CD14-positive monocyte (primary cell): ENCODE results near the gene UFSP2. TPM values are rescaled to one million over a fixed set of nuclear protein-coding genes. Genes with fewer than 3 reads are reported as not detected.

Experiments
- DNase-seq, 3 donors: peaks; one replicate each; pipeline ENCODE4 v3.0.0-alpha.2; 2011 to 2022
- H2AFZ ChIP-seq: 2 replicates; pipeline ENCODE4 v1.6.0; 2012; ENCODE audit warnings: mild to moderate bottlenecking, low read depth, low read length, inconsistent platforms; ENCODE audit not compliant: insufficient read depth, poor library complexity, severe bottlenecking
- H3K27ac ChIP-seq, 2 donors: 1 replicate in 1 of 2; 2 replicates in 1 of 2; pipeline ENCODE4 v1.5.1; 2012 to 2013; ENCODE audit warnings: low read length in 2 of 2, control low read depth in 1 of 2, inconsistent platforms in 1 of 2, low read depth in 1 of 2, mild to moderate bottlenecking in 1 of 2
- H3K27me3 ChIP-seq, 2 donors: one replicate each; pipeline versions ENCODE4 v1.6.0 to v1.6.1; 2011 to 2013; ENCODE audit warnings: low read length in 2 of 2; ENCODE audit not compliant: control insufficient read depth in 2 of 2, insufficient read depth in 2 of 2
- H3K36me3 ChIP-seq, 2 donors: replicated peaks in 1 of 2; 1 replicate in 1 of 2; 2 replicates in 1 of 2; pipeline versions ENCODE4 v1.5.1 to v1.6.1; 2012 to 2013; ENCODE audit warnings: low read length in 2 of 2, control low read depth in 1 of 2, inconsistent platforms in 1 of 2, mild to moderate bottlenecking in 1 of 2; ENCODE audit not compliant: insufficient read depth in 2 of 2, control insufficient read depth in 1 of 2
- H3K4me1 ChIP-seq, 2 donors: 1 replicate in 1 of 2; 2 replicates in 1 of 2; pipeline versions ENCODE4 v1.5.1 to v1.6.1; 2012 to 2013; ENCODE audit warnings: low read length in 2 of 2, control low read depth in 1 of 2, inconsistent platforms in 1 of 2, mild to moderate bottlenecking in 1 of 2, moderate library complexity in 1 of 2; ENCODE audit not compliant: insufficient read depth in 2 of 2, control insufficient read depth in 1 of 2
- H3K4me2 ChIP-seq: replicated peaks from 2 replicates; pipeline ENCODE3; 2012; ENCODE audit warnings: low read length, moderate library complexity, mild to moderate bottlenecking; ENCODE audit not compliant: poor library complexity, severe bottlenecking; ENCODE audit errors: extremely low read depth
- H3K4me3 ChIP-seq, 3 experiments: fragments of 200-600 bp in 1 of 3; sonication (generic) in 1 of 3; replicated peaks in 1 of 3; 1 replicate in 2 of 3; 2 replicates in 1 of 3; pipeline ENCODE4 v1.5.1; 2011 to 2013; ENCODE audit warnings: low read length in 3 of 3, mild to moderate bottlenecking in 3 of 3, control low read depth in 2 of 3, low read depth in 2 of 3, inconsistent platforms in 1 of 3, moderate library complexity in 1 of 3
- H3K79me2 ChIP-seq: 2 replicates; pipeline ENCODE4 v1.6.0; 2012; ENCODE audit warnings: mild to moderate bottlenecking, control low read depth, inconsistent platforms, low read length, moderate library complexity; ENCODE audit not compliant: insufficient read depth
- H3K9ac ChIP-seq: 2 replicates; pipeline ENCODE4 v1.6.0; 2017; ENCODE audit warnings: low read length, mild to moderate bottlenecking; ENCODE audit not compliant: insufficient read depth, poor library complexity, severe bottlenecking
- H3K9me3 ChIP-seq, 2 donors: replicated peaks in 1 of 2; 1 replicate in 1 of 2; 2 replicates in 1 of 2; pipeline versions ENCODE4 v1.5.1 to v1.6.1; 2012 to 2013; ENCODE audit warnings: low read length in 2 of 2, control low read depth in 1 of 2; ENCODE audit not compliant: control insufficient read depth in 1 of 2, insufficient read depth in 1 of 2
- H4K20me1 ChIP-seq: 2 replicates; pipeline ENCODE4 v1.6.0; 2012; ENCODE audit warnings: mild to moderate bottlenecking, low read length, control low read depth, moderate library complexity; ENCODE audit not compliant: insufficient read depth
- H3K27ac Mint-ChIP-seq, 7 donors: one replicate each; pipeline ENCODE4 v1.8.0; 2020; ENCODE audit warnings: mild to moderate bottlenecking in 7 of 7, mixed read lengths in 7 of 7, moderate library complexity in 6 of 7, inconsistent platforms in 2 of 7
- H3K27me3 Mint-ChIP-seq, 3 donors: one replicate each; pipeline ENCODE4 v1.8.0; 2021 to 2022; ENCODE audit warnings: low read depth in 3 of 3, mild to moderate bottlenecking in 3 of 3, mixed read lengths in 3 of 3, moderate library complexity in 3 of 3, inconsistent platforms in 1 of 3
- H3K36me3 Mint-ChIP-seq, 2 donors: one replicate each; pipeline ENCODE4 v1.8.0; 2020; ENCODE audit warnings: mixed read lengths in 2 of 2, inconsistent platforms in 1 of 2, mild to moderate bottlenecking in 1 of 2
- H3K4me1 Mint-ChIP-seq: one replicate; pipeline ENCODE4 v1.8.0; 2020; ENCODE audit warnings: mild to moderate bottlenecking, mixed read lengths
- H3K4me3 Mint-ChIP-seq, 2 donors: one replicate each; pipeline ENCODE4 v1.8.0; 2020; ENCODE audit warnings: mild to moderate bottlenecking in 2 of 2, mixed read lengths in 2 of 2, moderate library complexity in 1 of 2
- H3K9me3 Mint-ChIP-seq, 7 donors: one replicate each; pipeline ENCODE4 v1.8.0; 2020 to 2022; ENCODE audit warnings: mixed read lengths in 7 of 7, mild to moderate bottlenecking in 6 of 7, moderate library complexity in 6 of 7, inconsistent platforms in 2 of 7
- CTCF ChIP-seq: fragments of 200-600 bp; IDR thresholded peaks from one replicate; pipeline ENCODE4 v1.8.0; 2022; ENCODE audit warnings: antibody characterized with exemption, mild to moderate bottlenecking
- WGBS: methylation state at CpG from one replicate; pipeline ENCODE4 v1.1.5; 2013; ENCODE audit warnings: missing lambda C conversion rate; ENCODE audit not compliant: insufficient coverage; 5-methylcytosine and 5-hydroxymethylcytosine counted together
- intact Hi-C, 2 donors: fragments of 100-400 bp; cut with micrococcal nuclease; formaldehyde crosslinking; loops; one replicate each; pipeline versions ENCODE4 v1.15.0 to v1.15.1; 2023
- polyA plus RNA-seq, 3 donors: library from polyadenylated mRNA; depleted of rRNA in 1 of 3; unstranded in 2 of 3; stranded (reverse) in 1 of 3; fragments of 300-500 nt in 2 of 3; fragments of >200 nt in 1 of 3; fragmentation: Illumina TruSeq in 2 of 3; gene quantifications; 1 replicate in 2 of 3; 2 replicates in 1 of 3; pipeline ENCODE4 v1.2.3, GENCODE V29; 2012 to 2021

UFSP2 gene
- polyA plus RNA-seq, 3 donors = 6.8 to 23.5 (median 13.8) TPM

GRCh38 chr4:185380320-185380719, 45.4 kb downstream of the UFSP2 start:
- Histone ChIP-seq H4K20me1 (no peaks in the 10 kb centered on the region), H3K9ac (no peak overlapping the region), H3K9me3 (peaks cover 0 to 8% of the 10 kb centered on the region in 2 donors), H3K4me3 (no peak overlapping the region), H3K4me1 (peaks cover 0 to 3% of the 10 kb centered on the region in 2 donors), H3K27ac (no peak overlapping the region), H3K36me3 (no peaks in the 10 kb centered on the region), H3K4me2 (no peak overlapping the region), H3K27me3 (peaks cover 16 to 20% of the 10 kb centered on the region in 2 donors), H2AFZ (no peak overlapping the region), H3K79me2 (no peaks in the 10 kb centered on the region)
- H3K9me3 Mint-ChIP-seq = peaks cover 3 to 15% (median 8%) of the 10 kb centered on the region in 7 donors
- no peak for DNase-seq
- peaks cover 19 to 28% (median 26%) of the 10 kb centered on the region in 3 donors for H3K27me3 Mint-ChIP-seq
- no peaks in the 10 kb centered on the region for H3K36me3 Mint-ChIP-seq
- peaks cover 8% of the 10 kb centered on the region for H3K4me1 Mint-ChIP-seq
- no peak overlapping the region for H3K27ac Mint-ChIP-seq
- no peak for TF ChIP-seq CTCF
- intact Hi-C loops = no loop called here
- H3K4me3 Mint-ChIP-seq = no peak overlapping the region
- no CpG with 5 or more reads among the region's 1 CpG for WGBS

DNA sequence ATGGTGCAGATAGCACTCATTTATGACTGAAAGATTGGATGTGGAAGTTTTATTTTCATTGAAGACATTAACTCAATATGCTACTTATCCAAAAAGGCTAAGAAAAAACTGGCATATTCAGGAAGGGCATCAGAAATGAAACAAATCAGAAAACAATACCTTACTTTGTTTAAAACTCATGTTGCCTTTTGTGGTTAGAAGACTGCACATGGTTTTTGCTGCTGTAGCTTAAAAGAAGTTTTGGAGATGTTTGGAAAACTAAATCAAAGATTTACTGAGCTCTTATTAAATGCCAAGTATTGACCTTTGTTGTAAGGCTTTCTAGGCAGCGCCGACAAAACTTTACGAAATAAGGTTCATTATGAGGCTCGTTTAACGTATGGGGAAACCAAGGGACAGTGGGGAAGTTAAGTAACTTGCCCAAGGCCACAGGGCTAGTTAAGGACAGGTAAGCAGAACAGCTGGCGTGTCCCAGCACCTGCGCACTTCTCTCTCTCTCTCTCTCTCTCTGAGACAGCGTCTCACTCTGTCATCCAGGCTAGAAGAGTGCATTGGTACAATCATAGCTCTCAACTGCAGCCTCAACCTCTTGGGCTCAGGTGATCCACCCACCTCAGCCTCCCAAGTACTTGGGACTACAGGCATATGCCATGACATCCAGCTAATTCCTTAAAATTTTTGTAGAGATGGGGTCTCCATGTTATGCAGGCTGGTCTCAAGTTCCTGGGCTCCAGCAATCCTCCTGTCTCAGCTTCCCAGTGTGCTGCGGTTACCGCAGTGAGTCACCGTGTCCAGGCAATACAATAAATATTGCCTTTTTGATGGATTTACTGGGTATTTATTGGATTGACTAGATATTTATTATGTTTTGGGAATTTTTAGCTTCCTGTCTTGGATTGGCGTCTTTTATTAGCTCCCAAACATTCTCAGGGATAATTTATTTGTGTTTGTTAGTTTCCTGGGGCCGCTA, 46.2 kb downstream of the UFSP2 start:
- WGBS = 95% methylated on average over 6 of the region's 13 CpGs
- peaks cover 13 to 22% (median 20%) of the 10 kb centered on the region in 3 donors for H3K27me3 Mint-ChIP-seq
- intact Hi-C loops = no loop called here

More for the DNA sequence above, 46.2 kb downstream of the UFSP2 start:
- no peak for TF ChIP-seq CTCF
- Mint-ChIP-seq H3K27ac (no peak overlapping the region), H3K9me3 (peaks cover 3 to 14% (median 8%) of the 10 kb centered on the region in 7 donors), H3K4me1 (peaks cover under 1% of the 10 kb centered on the region), H3K4me3 (no peak overlapping the region), H3K36me3 (no peaks in the 10 kb centered on the region)
- Histone ChIP-seq H3K9me3 (peaks cover 0 to 8% of the 10 kb centered on the region in 2 donors), H3K4me2 (no peak overlapping the region), H3K4me3 (no peak overlapping the region), H3K36me3 (no peaks in the 10 kb centered on the region), H3K27me3 (peaks cover 11 to 15% of the 10 kb centered on the region in 2 donors), H3K79me2 (no peaks in the 10 kb centered on the region), H3K9ac (no peak overlapping the region), H4K20me1 (no peaks in the 10 kb centered on the region), H2AFZ (no peak overlapping the region), H3K4me1 (no peaks in the 10 kb centered on the region), H3K27ac (no peak overlapping the region)
- no peak for DNase-seq
